HG02610 (cell line): ENCODE measurements around the gene ATG7.

Experiments
- ATAC-seq: cut with Tn5 transposase; IDR thresholded peaks from one replicate; pipeline ENCODE4 v1.9.1; 2021; ENCODE audit warnings: mild to moderate bottlenecking, moderate library complexity; ENCODE audit not compliant: unreplicated experiment

Gene ATG7

GRCh38 chr3:11602239-11602840 lies 330.1 kb downstream of the ATG7 start:
- no peak for ATAC-seq

DNA sequence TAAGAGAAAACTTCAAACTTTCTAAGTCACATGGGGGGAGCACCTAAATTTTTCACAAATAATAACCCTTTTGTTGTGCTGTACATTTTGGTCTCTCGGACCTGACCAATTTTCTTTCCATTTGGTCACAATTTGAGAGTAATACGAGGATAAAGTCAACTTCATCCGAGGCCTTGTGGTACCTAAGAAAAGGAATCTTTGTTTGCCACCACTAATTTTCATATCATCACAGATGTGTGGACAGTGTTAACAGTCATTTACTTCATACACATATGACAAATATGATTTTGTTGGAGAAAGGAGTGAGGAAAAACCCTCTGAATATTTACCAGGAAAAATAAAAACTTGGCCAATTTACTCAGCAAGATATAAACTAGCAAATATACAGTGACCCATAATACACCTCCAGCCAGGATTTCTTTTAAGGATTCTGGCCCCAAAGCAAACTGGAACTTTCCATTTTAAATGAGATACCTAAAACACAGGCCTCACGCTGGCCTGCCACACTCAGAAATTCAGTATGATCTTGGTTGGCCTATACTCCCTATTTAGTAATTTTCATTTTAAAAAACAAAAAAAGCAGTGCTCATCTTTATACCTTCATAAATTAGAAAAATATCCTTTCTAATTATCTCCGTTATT lies 330.8 kb downstream of the ATG7 start:
- no peak for ATAC-seq

GRCh38 chr3:11603628-11604027 lies 331.4 kb downstream of the ATG7 start:
- no peak for ATAC-seq

- ATAC-seq: no peak
Observed at GRCh38 chr3:11604139-11604892, 332.1 kb downstream of the ATG7 start.

GRCh38 chr3:11605398-11605797 lies 333.2 kb downstream of the ATG7 start:
- no peak for ATAC-seq

- no peak for ATAC-seq
Observed at GRCh38 chr3:11606090-11606784, 334.0 kb downstream of the ATG7 start.

- no peak for ATAC-seq
Observed at GRCh38 chr3:11606865-11607440, 334.8 kb downstream of the ATG7 start.
